GM10266 (cell line): ENCODE results near the gene CUL5.

ENCODE experiments used
- DNase-seq: peaks from one replicate; pipeline ENCODE4 v3.0.0; 2012; ENCODE audit errors: extremely low spot score
- CTCF ChIP-seq: IDR thresholded peaks from 2 replicates; pipeline ENCODE4 v1.5.1; 2012; ENCODE audit warnings: mild to moderate bottlenecking, low read depth; ENCODE audit not compliant: control insufficient read depth, insufficient read depth; ENCODE audit errors: missing control alignments

CUL5 gene

GRCh38 chr11:108147150-108147549, 138.5 kb downstream of the CUL5 start:
- DNase-seq = no peak
- TF ChIP-seq CTCF = no peak

GRCh38 chr11:108148556-108148955, 139.9 kb downstream of the CUL5 start:
- no peak for TF ChIP-seq CTCF
- no peak for DNase-seq

GRCh38 chr11:108154591-108154990, 145.9 kb downstream of the CUL5 start:
- no peak for TF ChIP-seq CTCF
- DNase-seq = no peak
